ENCODE results near the gene MRPL47. TPM values are rescaled to one million over a fixed set of nuclear protein-coding genes. Genes with fewer than 3 reads are reported as not detected.

Gene MRPL47
- polyA plus RNA-seq, 1 donor from 2014 or later, result 54.5 TPM

DNA sequence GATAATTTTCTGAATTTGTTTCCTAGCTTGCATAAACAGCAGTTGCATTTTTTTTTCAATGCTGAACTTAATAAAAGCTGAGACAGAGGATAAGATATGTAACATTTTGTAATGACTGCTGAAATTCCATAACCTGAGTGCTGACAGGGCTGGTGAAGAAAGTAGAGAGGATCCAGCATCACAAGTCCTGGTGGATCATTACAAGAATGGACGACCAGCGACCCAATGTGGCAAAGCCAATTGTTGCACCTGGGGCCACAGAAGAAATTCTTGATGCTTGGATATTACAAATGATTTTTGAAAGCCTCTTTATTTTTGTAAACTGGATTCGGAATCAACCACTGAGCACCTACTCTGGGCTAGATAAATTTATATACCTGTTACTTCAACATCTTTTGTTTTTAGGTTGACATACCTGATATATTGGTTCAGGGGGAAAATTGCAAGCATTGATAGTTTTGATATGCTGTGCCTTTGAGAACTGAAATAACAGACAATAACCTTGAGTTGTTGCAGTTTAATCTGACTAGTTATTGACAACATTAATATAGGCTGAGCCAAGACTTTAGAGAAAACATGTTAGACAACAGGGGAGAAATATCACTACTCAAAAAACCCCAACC lies 45.6 kb downstream of the MRPL47 start:
- Mint-ChIP-seq H3K27me3 (no peaks in the 10 kb centered on the region), H3K9me3 (no peaks in the 10 kb centered on the region), H3K4me1 (peaks cover 8 to 14% (median 10%) of the 10 kb centered on the region in 3 donors), H3K36me3 (peaks cover 1% of the 10 kb centered on the region), H3K4me3 (peak overlapping the region in 1 of 4 donors; percentile 65), H3K27ac (peak overlapping the region in 1 of 3 donors; percentile 22)

GRCh38 chr3:179551349-179552105 lies 52.9 kb downstream of the MRPL47 start:
- H3K36me3 Mint-ChIP-seq, result peaks cover 1% of the 10 kb centered on the region
- H3K9me3 Mint-ChIP-seq, result no peaks in the 10 kb centered on the region
- no peaks in the 10 kb centered on the region for H3K4me1 Mint-ChIP-seq
- no peak overlapping the region for H3K4me3 Mint-ChIP-seq
- H3K27me3 Mint-ChIP-seq, result no peaks in the 10 kb centered on the region
- H3K27ac Mint-ChIP-seq, result peak overlapping the region in 1 of 3 donors; percentile 49

- H3K27ac Mint-ChIP-seq, result peak overlapping the region in 1 of 3 donors; percentile 52
- no peaks in the 10 kb centered on the region for H3K36me3 Mint-ChIP-seq
- peaks cover 4% of the 10 kb centered on the region for H3K27me3 Mint-ChIP-seq
- H3K4me3 Mint-ChIP-seq, result no peak overlapping the region
- H3K9me3 Mint-ChIP-seq, result peaks cover 0 to 1% (median 0%) of the 10 kb centered on the region in 3 donors
- no peaks in the 10 kb centered on the region for H3K4me1 Mint-ChIP-seq
Measured at GRCh38 chr3:179546814-179547241, 57.6 kb downstream of the MRPL47 start.

DNA sequence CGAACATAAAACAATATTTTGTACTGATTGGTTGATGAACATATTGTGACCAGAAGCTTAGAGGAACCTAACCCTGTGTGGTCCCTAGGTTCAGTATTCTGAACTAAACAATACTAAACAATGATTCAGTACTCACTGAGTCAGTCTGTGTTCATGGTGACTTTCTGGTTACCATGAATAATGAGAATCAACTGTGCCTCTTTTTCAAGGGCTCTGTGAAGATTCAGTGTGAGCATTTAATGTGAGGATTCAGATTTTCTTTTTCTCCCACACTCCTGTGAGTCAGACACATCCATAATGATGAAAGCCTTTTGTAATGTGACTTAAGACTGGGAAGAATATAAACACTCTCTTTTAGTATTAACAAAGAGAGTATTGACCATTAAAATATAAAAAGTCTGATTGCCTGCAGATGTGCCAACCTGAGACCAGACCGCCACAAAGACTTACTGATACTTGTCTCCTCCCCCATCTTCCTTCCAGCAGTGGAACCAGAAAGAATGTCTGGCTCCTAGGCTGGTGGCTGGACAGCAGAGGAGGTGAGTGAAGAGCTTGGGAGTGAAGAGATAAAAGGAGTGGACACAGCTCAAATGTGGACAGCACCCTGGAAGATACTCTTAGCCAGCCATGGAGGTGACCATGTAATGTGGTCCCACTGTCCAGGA lies 59.3 kb downstream of the MRPL47 start:
- H3K4me1 Mint-ChIP-seq, result no peaks in the 10 kb centered on the region
- no peak overlapping the region for H3K27ac Mint-ChIP-seq
- no peak overlapping the region for H3K4me3 Mint-ChIP-seq
- peaks cover 4% of the 10 kb centered on the region for H3K27me3 Mint-ChIP-seq
- peaks cover 0 to 1% (median 0%) of the 10 kb centered on the region in 3 donors for H3K9me3 Mint-ChIP-seq
- H3K36me3 Mint-ChIP-seq, result no peaks in the 10 kb centered on the region

DNA sequence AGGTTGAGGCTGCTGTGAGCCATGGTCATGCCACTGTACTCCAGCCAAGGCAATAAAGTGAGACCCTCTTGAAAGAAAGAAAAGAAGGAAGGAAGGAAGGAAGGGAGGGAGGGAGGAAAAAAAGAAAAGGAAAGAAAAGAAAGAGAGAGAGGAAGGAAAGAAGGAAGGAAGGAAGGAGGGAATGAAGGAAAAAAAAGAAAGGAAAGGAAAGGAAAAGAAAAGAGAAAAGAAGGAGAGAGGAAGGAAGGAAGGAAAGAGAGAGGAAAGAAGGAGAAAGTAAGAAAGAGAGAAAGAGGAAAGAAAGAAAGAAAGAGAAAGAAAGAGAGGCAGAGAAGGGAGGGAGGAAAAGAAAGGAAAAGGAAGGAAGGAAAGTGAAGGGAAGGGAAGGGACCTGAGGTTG lies 62.1 kb downstream of the MRPL47 start:
- no peak overlapping the region for H3K27ac Mint-ChIP-seq
- H3K9me3 Mint-ChIP-seq, result peaks cover 0 to 1% (median 0%) of the 10 kb centered on the region in 3 donors
- no peaks in the 10 kb centered on the region for H3K4me1 Mint-ChIP-seq
- H3K27me3 Mint-ChIP-seq, result peaks cover 4% of the 10 kb centered on the region
- H3K36me3 Mint-ChIP-seq, result no peaks in the 10 kb centered on the region
- H3K4me3 Mint-ChIP-seq, result no peak overlapping the region

DNA sequence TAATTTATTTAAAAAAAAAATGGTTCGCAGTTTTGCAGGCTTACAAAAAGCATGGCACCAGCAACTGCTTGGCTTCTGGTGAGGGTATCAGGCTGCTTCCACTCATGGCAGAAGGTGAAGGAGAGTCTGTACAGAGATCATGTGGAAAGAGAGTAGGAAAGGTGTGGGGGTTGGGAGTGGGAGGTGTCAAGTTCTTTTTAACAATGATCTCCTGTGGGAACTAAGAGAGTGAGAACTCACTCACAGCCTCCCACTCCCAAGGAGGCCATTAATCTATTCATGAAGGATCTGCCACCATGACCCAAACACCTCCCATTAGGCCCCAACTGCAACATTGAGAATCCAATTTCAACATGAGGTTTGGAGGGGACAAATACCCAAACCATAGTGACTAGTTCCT lies 62.8 kb downstream of the MRPL47 start:
- H3K27ac Mint-ChIP-seq, result no peak overlapping the region
- peaks cover 4% of the 10 kb centered on the region for H3K27me3 Mint-ChIP-seq
- H3K9me3 Mint-ChIP-seq, result peaks cover 0 to 1% (median 0%) of the 10 kb centered on the region in 3 donors
- H3K4me3 Mint-ChIP-seq, result no peak overlapping the region
- no peaks in the 10 kb centered on the region for H3K36me3 Mint-ChIP-seq
- no peaks in the 10 kb centered on the region for H3K4me1 Mint-ChIP-seq

- Mint-ChIP-seq H3K4me3 (no peak overlapping the region), H3K9me3 (peaks cover 0 to 1% (median 0%) of the 10 kb centered on the region in 3 donors), H3K27me3 (peaks cover 4% of the 10 kb centered on the region), H3K4me1 (no peaks in the 10 kb centered on the region), H3K36me3 (no peaks in the 10 kb centered on the region), H3K27ac (no peak overlapping the region)
Measured at GRCh38 chr3:179541094-179541493, 63.3 kb downstream of the MRPL47 start.

Other genes with a start within 250 kb of the MRPL47 start
- 15.3 TPM for gene GNB4, start 153.2 kb downstream of the MRPL47 start, polyA plus RNA-seq
- gene ACTL6A, start 41.7 kb downstream of the MRPL47 start, polyA plus RNA-seq, result 39.9 TPM
- gene NDUFB5, start 156 bp upstream of the MRPL47 start, polyA plus RNA-seq, result 96.9 TPM
- 4.5 TPM for gene USP13, start 48.4 kb upstream of the MRPL47 start, polyA plus RNA-seq